Limb (tissue), 2 donors: ENCODE results near the gene CRYGD.
"Not testable (repeated sequence)": the region's sequence is repeated elsewhere in the genome, so short reads cannot be mapped to it uniquely, and the experiment has no call there.

Source experiments
- DNase-seq, 2 donors: peaks; one replicate each; pipeline ENCODE4 v3.0.0-alpha.2; 2016; ENCODE audit errors: extremely low spot score in 2 of 2

Gene CRYGD

DNA sequence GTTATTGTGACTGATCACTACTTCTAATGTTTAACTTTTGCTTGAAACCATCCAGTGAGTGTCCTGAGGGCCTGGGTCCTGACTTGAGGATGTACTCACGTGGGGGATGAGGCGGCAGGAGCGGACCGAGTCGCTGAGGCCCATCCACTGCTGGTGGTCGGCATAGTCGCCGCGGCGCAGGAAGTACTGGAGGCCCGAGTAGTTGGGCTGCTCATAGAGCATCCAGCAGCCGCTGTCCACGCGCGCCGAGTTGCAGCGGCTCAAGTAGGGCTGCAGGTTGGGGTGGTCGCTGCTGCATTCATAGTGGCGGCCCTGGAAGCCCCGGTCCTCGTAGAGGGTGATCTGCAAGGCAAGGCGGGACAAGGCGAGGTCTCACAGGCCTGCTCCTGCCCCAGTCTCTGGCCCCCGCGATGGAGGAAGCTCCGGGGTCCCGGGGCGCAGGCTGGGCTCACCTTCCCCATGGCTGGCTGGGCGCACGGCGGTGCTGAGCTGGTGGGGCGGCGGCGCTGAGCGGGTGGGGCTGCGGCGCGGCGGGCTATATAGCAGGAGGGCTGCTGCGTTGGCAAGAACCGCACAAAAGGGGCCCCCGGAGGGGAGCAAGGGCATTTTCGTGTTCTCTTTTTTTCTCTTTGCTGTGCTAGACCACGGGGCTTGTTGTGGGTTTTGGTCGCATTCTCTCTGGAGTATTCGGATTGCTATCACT lies at the start of gene CRYGD:
TSS of gene CRYGD (minus strand) at position 512 of the 703 bp plus-strand sequence. CDS start at position 461, 51 bp downstream.
- peak in 1 of 2 donors; percentile 66 for DNase-seq

DNA sequence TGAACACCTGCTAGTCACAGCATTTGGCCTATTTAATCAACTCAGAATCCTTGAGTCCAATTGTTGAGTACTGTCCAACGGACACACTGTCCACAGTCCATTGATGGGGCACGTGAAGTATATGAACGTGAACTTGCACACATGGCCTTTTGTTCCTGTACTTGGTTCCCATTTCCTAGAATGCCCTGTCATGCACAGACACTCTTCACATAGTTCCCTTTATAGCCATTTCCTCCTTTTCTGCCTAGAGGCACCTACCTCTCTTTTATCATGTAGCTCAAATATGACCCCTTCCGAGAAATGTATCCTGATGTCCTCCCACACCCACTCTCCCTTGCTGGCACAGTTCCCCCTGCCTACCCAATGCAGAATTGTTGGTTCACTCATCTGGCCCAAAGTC lies 47.8 kb upstream of the CRYGD start:
- no peak for DNase-seq

DNA sequence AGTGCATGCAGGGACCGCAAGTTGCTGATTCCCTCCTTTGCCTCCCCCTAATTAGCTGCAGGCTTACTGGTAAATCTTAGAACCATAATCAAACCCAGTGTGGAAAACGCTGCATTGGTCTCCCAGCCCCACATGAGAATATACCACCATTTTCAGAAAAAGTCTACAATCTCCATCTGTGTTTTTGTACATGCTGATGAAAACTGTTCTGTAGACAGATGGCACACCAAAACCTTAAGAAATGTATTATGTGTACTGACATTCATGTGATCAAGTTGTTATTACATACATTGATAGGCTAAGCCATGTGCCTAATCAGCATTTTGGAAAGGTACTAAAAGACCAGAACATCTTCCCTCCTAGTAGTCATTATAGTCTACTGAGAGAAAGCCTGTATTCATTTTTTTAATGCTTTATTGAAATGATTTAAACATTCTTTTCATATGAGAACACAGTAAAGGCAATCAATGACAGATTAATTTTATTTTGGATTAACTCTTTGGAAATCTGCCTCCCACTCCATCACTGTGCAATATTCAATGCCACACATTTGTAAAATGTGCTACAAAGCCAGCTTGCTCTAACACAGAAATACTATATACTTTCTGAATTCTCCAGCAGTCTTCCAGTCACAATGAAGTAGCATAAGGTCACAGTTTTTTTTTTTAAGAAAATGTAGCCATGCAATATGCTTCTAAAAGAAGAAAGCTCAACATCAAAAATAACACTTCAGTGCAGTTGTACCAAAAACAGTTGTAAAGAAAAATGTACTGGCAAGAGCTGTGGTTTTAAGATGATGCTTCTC lies 40.8 kb upstream of the CRYGD start:
- DNase-seq: no peak

DNA sequence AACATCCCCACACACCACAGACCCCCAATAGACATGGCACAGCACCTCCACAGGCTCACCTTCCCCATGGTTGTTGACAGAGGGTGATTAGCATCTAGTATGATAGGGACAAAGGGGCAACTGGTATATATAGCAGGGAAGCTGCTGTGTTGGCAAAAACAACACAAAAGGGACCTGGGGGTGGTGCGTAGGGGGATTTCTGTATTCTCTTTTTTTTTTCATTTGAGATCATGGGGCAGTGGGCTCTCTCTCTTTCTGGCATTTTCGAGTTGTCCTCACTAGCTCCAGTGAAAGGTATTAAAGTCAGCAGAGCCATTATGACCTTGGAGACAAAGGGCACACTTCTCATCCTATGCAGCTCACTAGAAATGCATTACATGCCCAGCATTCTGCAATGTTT lies 39.2 kb upstream of the CRYGD start, which contains the start of gene CRYGA:
TSS of gene CRYGA (minus strand) at position 101 of the 400 bp plus-strand sequence. CDS start at position 68, 33 bp downstream.
- no peak for DNase-seq

DNA sequence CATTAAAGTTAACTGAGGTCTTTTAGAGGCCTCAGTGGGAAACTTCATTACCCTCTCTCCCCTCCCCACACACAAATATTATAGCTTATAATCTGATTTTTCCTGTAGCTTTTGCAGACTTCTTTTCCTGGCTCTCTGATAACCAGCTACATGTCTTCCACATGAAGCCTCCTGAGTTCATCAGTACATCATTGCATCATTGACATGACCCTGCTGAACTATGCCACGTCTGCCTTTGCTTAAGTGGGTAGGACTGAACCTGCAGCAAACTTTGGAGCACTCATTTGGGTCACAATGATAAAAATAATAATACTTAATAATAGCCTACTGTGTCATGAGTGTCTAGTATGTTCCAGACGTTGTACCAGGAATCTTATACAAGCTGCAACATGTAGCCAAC lies 32.1 kb upstream of the CRYGD start:
- DNase-seq: no peak

DNA sequence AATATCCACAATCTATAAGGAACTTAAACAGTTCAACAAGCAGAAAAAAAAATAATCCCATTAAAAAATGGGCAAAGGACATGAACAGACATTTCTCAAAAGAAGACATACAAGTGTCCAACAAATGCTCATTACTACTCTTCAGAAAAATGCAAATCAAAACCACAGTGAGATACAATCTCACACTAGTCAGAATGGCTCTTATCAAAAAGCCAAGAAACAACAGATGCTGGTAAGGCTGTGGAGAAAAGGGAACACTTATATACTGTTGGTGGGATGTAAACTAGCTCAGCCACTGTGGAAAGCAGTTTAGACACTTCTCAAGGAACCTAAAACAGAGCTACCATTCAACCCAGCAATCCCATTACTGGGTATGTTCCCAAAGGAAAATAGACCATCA lies 28.8 kb upstream of the CRYGD start:
- no peak for DNase-seq

DNA sequence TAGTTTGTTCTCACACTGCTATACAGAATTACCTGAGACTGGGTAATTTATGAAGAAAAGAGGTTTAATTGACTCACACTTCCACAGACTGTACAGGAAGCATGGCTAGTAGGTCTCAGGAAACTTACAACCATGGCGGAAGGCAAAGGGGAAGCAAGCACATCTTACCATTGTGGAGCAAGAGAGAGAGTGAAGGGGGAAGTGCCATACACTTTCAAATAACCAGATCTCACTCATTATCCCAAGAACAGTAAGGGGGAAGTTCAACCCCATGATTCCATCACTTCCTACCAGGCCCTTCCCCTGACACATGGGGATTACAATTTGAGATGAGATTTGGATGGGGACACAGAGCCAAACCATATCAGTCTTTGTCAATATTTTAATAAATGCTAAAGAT lies 26.6 kb upstream of the CRYGD start:
- DNase-seq: no peak

DNA sequence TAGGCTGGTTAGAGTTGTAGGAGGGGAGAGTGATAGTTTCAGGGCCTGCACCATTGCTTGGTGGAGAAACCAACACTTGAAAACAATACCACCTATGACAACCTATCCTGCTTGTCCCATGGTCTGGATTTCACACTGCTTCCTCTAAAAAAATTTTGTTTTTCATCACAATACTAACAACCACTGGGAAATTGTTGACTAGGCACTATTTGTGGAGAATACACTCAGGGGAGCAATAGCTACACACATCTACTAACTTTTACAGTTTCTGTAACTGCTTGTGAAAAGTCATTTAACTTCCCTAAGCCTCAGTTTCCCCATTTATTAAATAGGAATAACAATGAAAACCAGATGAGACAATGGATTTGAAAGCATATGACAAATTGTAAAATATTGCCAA lies 25.8 kb upstream of the CRYGD start:
- DNase-seq: no peak

DNA sequence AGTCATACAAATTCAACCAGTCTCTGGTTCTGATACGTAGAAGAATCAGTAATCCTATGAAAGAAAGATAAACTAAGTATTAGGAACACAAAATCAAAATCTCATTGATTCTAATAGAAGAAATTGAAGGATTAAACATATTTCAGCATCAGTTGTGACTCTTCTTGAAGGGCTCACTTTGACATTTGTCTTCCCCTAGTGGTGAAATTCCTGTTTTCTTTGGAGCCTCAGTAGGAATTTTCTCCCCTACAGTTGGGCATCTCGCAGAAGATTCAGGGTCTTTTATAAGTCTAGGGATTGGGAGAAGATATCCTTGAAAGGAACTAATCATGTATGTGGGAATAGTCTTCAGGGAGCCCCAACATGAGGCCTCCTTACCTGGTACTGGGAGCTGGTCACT lies 24.5 kb upstream of the CRYGD start:
- DNase-seq: no peak

DNA sequence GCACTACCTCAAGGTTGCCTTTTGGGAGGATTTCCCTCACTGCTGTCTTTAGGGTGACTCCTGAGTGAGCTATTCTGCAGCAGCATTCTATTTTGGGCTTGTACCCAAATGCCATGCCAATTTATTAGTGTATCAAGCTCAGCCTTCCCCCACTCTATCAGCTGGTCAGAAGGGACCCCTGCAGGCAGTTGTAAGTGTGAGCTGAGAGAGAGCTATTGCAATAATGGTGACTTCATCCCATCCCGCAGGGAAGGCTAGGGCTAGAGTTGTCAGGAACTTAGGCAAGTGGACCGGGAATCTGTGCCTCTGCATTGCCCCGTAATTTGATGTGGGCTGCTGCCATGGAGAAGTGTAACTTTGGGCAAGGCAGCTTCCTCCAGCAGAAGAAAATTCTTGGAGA lies 23.4 kb upstream of the CRYGD start:
- DNase-seq: no peak

DNA sequence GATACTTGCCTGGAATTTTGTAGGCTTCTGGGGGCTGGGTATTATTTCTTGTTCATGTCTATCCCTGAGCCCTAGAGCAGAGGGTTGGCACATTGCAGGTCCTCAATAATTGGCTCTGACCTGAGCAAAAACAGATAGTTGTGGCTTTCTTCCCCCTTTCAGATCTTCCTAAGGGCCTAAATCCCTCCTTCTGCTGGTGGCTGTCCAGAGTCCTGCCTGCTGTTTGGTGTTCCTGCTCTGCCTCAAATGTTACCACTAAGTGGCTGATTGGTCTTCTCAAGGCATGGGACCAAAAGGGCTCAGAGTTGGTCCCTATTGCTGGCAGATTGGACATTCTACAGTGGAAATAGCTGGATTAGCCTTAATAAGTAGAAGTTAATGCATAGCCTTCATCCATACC lies 22.7 kb upstream of the CRYGD start:
- DNase-seq: no peak

DNA sequence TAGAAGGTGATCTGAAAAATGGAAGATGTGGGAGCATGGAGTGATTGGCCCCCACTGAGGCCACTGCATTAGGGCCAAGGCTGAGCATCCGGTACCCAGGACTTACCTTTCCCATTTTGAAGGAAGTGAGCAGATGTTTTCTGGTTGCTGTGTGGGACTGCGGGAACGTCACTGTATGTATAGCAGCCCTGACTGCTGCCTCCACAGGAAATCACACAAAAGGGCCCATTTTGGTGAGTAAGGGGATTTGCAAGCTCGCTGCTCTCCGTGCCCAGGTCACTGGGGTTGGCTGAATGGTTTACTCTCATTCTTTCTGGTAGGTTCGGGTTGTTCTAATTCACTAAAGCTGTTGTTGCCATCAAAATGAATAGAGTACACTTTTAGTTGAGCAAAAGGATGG lies 21.7 kb upstream of the CRYGD start, which contains the start of gene CRYGB:
TSS of gene CRYGB (minus strand) at position 153 of the 400 bp plus-strand sequence. CDS start at position 115, 38 bp downstream.
- no peak for DNase-seq

DNA sequence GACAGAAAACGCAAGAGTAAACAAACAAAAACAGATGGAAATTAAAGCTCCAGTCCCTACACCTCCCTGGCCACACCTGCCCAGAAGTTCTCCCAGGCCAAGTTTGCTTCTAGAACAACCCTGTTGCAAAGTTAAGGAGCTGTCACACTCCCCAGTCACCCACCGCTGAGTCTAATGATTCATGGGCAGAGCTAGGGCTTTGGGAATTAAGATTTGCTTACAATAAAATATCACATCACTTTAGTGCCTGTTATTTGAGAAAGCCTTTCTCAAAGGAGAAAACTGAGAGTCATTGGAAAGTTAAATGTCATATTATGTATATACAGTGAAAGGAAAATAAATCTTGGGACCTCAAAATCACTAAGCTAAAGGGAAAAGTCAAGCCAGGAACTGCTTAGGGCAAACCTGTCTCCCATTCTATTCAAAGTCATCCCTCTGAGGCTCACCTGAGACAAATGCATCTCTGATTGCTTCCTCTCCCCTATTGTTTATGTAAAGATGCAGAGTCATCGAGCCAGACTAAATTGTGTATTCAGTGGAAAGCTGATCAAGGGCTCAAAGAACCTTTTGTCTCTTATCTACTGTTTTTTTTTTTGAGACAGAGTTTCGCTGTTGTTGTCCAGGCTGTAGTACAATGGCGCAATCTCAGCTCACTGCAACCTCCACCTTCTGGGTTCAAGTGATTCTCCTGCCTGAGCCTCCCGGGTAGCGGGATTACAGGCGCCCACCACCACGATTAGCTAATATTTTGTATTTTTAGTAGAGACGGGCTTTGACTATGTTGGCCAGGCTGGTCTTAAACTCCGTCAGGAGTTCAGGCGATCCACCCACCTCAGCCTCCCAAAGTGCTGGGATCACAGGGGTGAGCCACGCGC lies 18.8 kb upstream of the CRYGD start:
- no peak for DNase-seq

DNA sequence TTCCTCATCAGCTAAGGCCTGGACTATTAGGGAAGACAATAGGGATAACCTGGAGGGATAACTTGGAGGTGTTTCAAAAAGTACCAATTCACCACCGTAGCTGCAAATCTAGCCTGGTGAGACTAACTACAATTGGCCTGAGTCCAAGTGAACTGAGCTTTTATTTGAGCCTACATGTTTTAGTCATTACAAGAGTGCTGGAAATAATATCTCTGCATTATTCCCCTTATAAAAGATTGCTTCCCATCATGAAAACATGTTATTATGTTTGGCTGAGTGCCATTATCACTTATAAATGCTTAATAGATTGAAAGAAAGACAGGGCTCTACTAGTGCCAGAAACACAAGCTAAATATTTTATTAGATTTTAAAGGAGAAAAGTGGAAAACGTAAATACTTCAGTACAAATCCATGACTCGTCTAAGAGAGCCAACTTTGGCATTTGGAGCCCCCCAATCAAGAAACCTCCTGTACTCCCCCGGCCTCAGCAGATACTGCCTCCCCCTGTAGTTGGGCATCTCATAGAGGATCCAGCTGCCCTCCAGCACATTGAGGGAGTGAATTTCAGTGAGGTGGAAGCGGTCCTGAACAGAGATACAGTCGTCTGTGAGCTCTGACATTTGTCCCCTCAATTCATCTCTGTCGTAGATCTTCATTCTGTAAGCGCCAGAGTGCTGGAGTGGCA lies 18.1 kb upstream of the CRYGD start:
- peak in 1 of 2 donors; percentile 51 for DNase-seq

DNA sequence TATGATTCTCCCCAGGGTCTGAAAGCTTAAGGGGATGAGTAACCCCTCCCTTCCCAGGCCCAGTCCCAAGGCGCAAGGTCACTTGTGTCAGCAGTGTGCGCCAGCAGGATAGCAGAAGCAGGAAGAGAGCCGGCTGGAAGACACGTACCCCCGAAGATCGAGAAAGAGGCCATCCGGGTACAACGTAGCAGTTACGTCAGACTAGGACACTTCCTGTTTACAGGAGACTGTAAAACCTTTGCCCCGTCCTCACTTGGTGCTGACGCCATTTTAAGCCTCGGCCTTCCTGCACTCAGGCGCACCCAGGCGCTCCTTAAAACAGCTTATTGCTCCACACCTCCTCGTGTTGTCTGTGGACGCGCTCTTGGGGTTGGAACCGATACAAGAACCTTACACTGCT lies 15.1 kb upstream of the CRYGD start:
- no peak for DNase-seq

DNA sequence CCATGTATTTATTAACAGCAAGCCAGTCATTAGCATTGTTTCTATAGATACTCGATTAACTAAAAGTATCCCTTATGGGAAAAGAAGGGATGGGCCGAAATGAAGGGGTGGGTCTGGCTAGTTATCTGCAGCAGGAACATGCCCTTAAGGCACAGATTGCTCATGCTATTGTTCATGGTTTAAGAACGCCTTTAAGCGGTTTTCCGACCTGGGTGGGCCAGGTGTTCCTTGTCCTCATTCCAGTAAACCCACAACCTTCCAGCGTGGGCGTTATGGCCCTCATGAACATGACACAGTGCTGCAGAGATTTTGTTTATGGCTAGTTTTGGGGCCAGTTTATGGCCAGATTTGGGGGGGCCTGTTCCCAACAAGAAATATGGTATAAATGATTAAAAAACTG lies 14.0 kb upstream of the CRYGD start:
- DNase-seq: not testable (repeated sequence)

DNA sequence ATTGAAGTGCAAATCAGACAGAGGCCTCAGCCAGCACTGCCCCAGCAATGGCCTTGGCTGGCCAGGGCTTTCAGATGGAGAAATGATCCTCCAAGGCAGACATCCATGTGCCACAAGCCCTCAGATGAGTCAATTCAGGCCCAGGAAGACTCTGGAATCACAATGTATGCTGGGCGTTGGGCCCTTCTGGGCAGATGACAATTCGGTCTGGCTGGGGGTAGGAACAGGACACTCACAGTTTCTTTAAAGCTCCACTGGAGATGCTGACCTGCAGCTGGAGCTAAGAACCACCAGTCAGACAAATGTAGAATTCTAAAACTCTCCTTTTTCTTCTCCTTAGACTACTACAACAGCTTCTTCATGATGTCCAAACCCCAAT lies 12.4 kb upstream of the CRYGD start:
- no peak for DNase-seq

DNA sequence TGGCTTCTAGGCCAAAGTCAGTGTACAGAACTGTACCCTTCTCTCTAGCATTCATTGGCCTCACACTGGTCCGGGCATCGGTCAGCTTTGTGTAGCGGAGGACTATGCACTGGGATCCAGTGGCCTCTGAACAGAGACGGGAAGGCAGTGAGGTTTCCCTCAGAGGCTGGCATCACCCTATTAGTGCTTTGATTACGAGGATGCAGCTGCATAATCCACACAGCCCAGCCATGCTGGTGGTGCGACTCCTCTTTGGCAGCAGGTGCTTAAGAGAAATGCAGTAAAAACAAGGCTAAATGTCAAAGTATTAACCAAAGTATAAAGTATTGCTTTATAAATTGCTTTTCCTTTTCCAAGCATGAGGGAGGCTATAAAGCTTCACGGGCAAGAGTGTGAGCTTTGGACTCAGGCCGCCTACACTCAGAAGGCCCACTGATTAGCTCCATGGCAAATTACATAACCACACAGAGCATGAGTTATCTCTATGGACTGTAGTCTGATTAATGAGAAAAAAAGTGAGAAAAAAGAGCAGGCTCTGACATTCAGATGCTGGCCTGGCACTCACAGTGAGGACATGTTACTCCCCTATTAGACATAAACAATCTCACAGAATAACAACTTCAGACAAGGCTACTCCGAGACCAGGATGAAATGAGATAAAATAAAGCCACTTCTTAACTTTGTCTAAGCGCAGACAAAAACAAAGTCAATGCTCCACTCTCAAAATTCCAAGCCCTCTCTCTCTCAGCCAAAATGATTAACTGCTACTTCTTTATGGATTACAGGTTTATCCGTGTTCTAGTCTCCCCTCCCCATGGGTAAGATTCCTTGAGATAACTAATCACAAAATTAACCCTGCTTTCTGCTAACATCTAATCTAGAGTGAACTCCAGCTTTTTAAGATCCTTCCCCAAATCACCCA lies 11.7 kb upstream of the CRYGD start:
- DNase-seq: no peak

DNA sequence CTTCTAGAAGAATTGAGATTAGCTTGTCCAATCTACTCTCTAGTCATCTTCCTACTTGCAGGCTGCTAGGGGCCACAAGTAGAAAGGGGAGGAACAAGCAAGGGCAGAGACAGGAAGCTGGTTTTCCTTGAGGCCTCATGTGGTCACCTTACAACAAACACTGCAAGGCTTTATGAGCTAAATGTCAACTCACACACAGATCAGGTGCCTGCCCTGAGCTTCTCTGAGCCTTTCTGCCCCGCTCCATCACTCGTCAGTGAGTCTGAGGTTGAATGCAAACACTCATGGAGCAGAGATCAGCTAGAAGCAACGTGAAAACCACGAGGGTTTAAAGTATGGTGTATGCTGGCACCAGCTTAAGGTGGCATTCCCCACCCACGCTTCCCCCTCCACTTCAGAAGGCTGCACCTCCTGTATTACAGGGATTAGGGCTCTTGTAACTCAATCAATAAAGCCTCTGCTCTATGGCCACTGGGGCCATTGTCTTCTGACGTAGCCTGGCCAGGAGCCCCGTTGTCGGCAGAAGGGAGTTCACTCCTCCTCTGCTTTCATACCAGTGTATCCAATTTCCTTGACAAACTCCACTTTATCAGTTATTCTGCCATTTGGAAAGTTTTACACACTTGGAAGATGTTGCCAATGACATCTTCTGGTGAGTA lies 10.7 kb upstream of the CRYGD start:
- no peak for DNase-seq

DNA sequence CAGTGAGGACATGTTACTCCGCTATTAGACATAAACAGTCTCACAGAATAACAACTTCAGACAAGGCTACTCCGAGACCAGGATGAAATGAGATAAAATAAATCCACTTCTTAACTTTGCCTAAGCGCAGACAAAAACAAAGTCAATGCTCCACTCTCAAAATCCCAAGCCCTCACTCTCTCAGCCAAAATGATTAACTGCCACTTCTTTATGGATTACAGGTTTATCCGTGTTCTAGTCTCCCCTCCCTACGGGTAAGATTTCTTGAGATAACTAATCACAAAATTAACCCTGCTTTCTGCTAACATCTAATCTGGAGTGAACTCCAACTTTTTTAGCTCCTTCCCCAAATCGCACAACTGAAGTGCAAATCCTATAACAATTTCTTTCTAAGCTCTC lies 6.4 kb upstream of the CRYGD start:
- DNase-seq: no peak
